Endothelial cell of hepatic sinusoid (primary cell): ENCODE results near the gene WDFY4.

ENCODE experiments used
- in situ Hi-C: cut with HindIII; loops from 2 replicates; pipeline ENCODE4 v1.10.0; 2017; ENCODE audit warnings: low sequenced_read_pairs

WDFY4 gene

GRCh38 chr10:48655411-48656240 lies 29.0 kb upstream of the WDFY4 start:
- in situ Hi-C loops = no loop called here

DNA sequence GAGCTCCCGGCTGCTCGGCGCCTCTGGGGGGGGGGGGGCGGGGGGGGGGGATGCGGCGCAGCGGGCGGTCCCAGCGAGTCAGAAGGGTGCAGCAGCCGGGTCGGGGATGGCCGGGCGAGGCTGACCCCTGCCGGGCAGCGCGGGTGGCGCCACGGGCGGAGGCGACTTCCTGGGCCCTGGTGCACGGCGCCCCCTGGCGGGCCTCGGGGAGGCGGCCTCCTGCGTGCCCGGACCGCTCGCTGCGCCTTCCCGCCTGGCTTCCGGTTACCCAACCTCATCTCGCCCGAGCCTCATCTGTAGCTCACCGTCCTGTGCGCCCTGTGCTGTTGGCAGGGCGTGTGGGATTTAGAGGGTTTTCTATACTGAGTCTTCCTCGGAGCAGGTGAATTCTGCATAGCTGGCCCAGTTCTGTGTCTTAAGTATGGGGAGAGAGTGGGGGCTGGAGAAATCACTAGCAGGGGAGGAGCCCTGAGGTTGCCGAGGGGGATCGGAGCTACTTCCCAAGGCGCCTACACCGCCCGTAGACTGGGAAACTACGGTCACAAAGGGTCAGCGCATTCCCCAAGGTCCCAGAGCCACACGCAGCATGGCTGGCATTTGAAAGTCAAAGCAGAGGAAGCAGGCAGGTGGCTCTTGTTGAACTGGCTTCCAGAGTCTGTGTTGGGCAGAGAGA lies 28.3 kb upstream of the WDFY4 start:
- in situ Hi-C loops = no loop called here

DNA sequence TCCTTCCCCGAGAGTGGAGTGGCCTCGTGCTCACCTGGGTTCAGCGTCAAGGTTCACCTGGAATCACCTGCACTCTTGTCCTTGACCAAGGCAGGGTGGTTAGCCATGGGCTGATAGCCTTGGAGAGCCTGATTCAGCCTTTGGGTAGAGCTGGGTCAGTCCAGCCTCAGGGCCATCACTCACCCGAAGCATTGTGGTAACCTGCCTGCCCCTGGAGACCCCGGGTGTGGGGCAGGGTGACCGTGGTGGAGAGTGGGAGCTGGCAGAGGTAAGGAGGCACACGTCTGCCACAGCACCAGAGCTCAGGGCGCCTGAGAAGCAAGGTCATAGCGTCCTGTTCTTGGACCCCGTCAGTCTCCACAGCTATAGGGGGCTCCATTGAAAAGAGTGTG lies 27.8 kb upstream of the WDFY4 start:
- in situ Hi-C loops = no loop called here

- in situ Hi-C loops = no loop called here
Measured at GRCh38 chr10:48657416-48657815, 27.3 kb upstream of the WDFY4 start.

DNA sequence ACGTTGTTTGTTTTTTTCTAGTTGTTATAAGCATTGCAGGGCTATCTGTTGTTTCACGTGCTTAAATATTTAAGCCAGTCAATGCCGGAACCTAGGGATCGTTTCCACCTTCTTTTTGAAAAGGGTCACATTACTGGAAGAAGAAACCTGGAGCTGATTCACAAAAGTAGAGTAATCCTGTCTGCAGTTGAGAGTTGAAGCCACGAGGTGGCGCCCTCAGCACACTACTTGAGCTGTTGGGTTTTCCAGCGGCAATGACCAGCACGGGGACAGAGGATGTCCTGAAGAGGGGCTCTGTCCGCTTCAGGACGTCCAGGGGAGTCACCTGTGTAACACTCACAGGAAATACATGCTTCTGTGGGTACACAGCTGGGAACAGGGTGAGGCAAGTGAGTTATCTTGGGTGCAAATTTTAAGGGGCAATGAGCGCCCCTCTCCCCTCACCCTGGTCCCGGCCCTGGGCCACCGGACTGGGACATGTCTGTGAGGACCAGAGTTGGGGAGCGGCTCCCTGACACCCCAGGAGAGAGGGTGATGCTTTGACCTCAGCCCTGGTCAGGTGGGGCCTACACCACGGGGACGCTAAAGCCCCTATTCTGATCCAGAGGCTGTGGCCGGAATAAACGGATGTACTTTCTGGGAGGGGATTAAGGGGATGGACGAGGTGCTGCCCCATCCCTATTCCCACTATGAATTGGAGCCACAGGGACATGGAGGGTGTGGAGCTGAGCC lies 26.3 kb upstream of the WDFY4 start:
- in situ Hi-C loops = no loop called here

DNA sequence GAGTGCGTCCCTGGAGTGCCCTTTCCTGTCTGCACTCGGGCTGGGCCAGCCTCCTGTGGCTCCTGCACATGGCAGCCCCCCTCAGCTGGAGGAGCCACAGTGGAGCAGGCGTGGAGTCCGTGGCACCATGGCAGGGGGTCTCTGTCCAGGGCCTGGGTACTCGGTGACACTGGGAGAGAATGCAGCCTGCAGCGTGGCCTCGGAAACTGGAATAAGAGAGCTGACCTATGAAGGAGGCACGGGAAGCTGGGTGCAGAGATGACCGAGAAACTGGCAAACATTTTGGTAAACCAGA lies 25.8 kb upstream of the WDFY4 start:
- in situ Hi-C loops = no loop called here

GRCh38 chr10:48659790-48660189 lies 24.9 kb upstream of the WDFY4 start:
- in situ Hi-C loops = loop anchor here (5.0 kb wide), 1 partner anchor 112 kb away; no protein-coding TSS in a partner anchor

GRCh38 chr10:48661441-48661840 lies 23.2 kb upstream of the WDFY4 start:
- in situ Hi-C loops = loop anchor here (5.0 kb wide), 1 partner anchor 114 kb away; no protein-coding TSS in a partner anchor

GRCh38 chr10:48667960-48668590 lies 16.6 kb upstream of the WDFY4 start:
- in situ Hi-C loops = no loop called here

- in situ Hi-C loops = no loop called here
Measured at GRCh38 chr10:48670978-48671913, 13.4 kb upstream of the WDFY4 start.

GRCh38 chr10:48671914-48672595 lies 12.6 kb upstream of the WDFY4 start:
- in situ Hi-C loops = no loop called here

- in situ Hi-C loops = no loop called here
Measured at GRCh38 chr10:48672596-48673265, 11.9 kb upstream of the WDFY4 start.

DNA sequence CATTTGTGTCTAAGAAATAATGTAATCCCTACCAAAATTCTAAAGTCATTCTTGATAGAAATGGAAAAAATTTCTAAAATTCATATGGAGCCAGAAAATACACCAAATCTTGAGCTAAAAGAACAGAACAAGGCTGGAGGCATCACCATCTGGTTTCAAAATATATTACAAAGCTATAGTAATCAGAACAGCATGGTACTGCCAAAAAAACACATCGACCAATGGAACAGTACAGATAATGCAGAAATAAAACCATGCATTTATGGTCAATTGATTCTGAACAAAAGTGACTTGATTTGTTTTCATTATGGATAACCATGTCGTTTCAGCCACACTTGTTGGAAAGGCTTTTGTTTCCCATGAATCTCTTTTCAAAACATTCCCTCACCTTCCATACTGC lies 7.0 kb upstream of the WDFY4 start:
- in situ Hi-C loops = no loop called here

GRCh38 chr10:48678041-48678440 lies 6.6 kb upstream of the WDFY4 start:
- in situ Hi-C loops = no loop called here

DNA sequence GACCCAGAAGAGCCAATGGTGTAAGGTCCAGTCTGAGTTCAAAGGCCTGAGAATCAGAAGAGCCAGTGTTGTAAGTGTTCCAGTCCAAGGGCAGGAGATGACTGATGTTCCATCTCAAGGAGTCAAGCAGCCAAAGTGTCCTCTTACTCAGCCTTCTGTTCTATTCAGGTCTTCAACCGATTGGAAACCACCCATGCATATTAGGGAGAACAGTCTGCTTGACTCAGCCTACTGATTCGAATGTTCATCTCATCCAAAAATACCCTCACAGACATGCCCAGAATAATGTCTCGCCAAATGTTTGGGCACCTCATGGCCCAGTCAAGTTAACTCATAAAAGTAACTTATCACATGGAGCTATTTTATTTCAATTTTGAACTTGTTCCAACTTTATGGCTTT lies 2.9 kb upstream of the WDFY4 start:
- in situ Hi-C loops = no loop called here

DNA sequence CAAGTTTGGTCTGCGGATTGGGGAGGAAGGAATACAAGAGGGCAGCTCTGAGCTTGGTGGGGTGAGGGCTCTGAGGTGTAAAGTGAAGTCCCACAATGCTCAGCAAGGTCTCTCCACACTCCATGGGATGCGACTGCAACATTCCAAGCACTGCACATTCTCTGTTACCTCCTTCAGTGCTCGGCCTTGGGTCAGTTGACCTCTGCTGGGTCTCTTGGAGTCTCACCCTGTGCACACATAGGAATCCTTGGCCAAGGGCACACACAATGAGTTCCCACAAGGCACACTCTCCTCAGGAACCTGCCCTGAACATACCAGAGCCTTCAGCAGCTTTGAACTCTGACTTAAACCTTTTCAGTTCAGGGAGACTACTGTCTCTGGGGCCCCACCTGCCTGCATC lies 2.4 kb upstream of the WDFY4 start:
- in situ Hi-C loops = no loop called here

GRCh38 chr10:48683424-48683823 lies 1.2 kb upstream of the WDFY4 start:
- in situ Hi-C loops = no loop called here

- in situ Hi-C loops = no loop called here
Measured at GRCh38 chr10:48683868-48684267, 805 bp upstream of the WDFY4 start.

DNA sequence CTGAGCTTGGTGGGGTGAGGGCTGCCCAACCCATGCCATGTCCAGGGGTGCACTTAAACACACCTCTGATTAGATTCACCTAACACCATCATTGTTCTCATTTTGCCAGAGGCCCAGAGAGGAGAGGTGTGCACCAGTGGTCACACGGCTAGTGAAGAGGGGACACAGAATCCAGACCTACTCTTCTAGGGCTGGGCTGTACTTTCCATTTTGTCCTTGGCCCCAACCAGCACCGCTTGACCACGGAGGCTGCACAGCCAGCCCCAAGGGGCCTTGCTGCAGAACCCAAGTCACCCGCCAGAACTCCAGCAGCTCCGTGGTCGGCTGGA lies 246 bp upstream of the WDFY4 start:
- in situ Hi-C loops = no loop called here
